Measurements from ENCODE around the gene TMEM191B. TPM values are rescaled to one million over a fixed set of nuclear protein-coding genes. Genes with fewer than 3 reads are reported as not detected.
"Not testable (repeated sequence)": the region's sequence is repeated elsewhere in the genome, so short reads cannot be mapped to it uniquely, and the experiment has no call there.

Gene TMEM191B
- total RNA-seq, 2 donors from 2014 or later = 0.67 to 1.9 TPM

- DNase-seq; ATAC-seq (replicated peaks in 1 of 2); H3K4me1 Mint-ChIP-seq (ENCODE audit: low read depth); H3K4me3 Mint-ChIP-seq; H3K27ac Mint-ChIP-seq; H3K36me3 Mint-ChIP-seq (ENCODE audit: insufficient read depth in 2 of 2); H3K27me3 Mint-ChIP-seq (ENCODE audit: low read depth); H3K9me3 Mint-ChIP-seq: not testable (repeated sequence)
Observed at GRCh38 chr22:18543400-18543799, 15.8 kb downstream of the TMEM191B start.

GRCh38 chr22:18544615-18545014 is 17.0 kb downstream of the TMEM191B start:
- ATAC-seq (replicated peaks in 1 of 2); H3K4me1 Mint-ChIP-seq (ENCODE audit: low read depth); H3K4me3 Mint-ChIP-seq; H3K9me3 Mint-ChIP-seq; H3K27me3 Mint-ChIP-seq (ENCODE audit: low read depth); H3K27ac Mint-ChIP-seq; DNase-seq; H3K36me3 Mint-ChIP-seq (ENCODE audit: insufficient read depth in 2 of 2): not testable (repeated sequence)

- H3K36me3 Mint-ChIP-seq (ENCODE audit: insufficient read depth in 2 of 2); H3K4me1 Mint-ChIP-seq (ENCODE audit: low read depth); ATAC-seq (replicated peaks in 1 of 2); H3K27me3 Mint-ChIP-seq (ENCODE audit: low read depth); DNase-seq; H3K27ac Mint-ChIP-seq; H3K9me3 Mint-ChIP-seq; H3K4me3 Mint-ChIP-seq: not testable (repeated sequence)
Observed at GRCh38 chr22:18549458-18550179, 22.0 kb downstream of the TMEM191B start.

- not testable (repeated sequence) for H3K27ac Mint-ChIP-seq; H3K4me3 Mint-ChIP-seq; H3K36me3 Mint-ChIP-seq (ENCODE audit: insufficient read depth in 2 of 2); DNase-seq; ATAC-seq (replicated peaks in 1 of 2); H3K9me3 Mint-ChIP-seq; H3K27me3 Mint-ChIP-seq (ENCODE audit: low read depth); H3K4me1 Mint-ChIP-seq (ENCODE audit: low read depth)
Observed at GRCh38 chr22:18551046-18551445, 23.4 kb downstream of the TMEM191B start.

- ATAC-seq (replicated peaks in 1 of 2); DNase-seq; H3K27me3 Mint-ChIP-seq (ENCODE audit: low read depth); H3K27ac Mint-ChIP-seq; H3K4me1 Mint-ChIP-seq (ENCODE audit: low read depth); H3K4me3 Mint-ChIP-seq; H3K9me3 Mint-ChIP-seq; H3K36me3 Mint-ChIP-seq (ENCODE audit: insufficient read depth in 2 of 2): not testable (repeated sequence)
Observed at GRCh38 chr22:18552839-18553597, 25.4 kb downstream of the TMEM191B start.

- not testable (repeated sequence) for H3K4me1 Mint-ChIP-seq (ENCODE audit: low read depth); H3K9me3 Mint-ChIP-seq; H3K27ac Mint-ChIP-seq; ATAC-seq (replicated peaks in 1 of 2); H3K27me3 Mint-ChIP-seq (ENCODE audit: low read depth); DNase-seq; H3K4me3 Mint-ChIP-seq; H3K36me3 Mint-ChIP-seq (ENCODE audit: insufficient read depth in 2 of 2)
Observed at GRCh38 chr22:18554280-18555256, 27.0 kb downstream of the TMEM191B start.

- not testable (repeated sequence) for H3K4me3 Mint-ChIP-seq; ATAC-seq (replicated peaks in 1 of 2); H3K27ac Mint-ChIP-seq; H3K9me3 Mint-ChIP-seq; H3K27me3 Mint-ChIP-seq (ENCODE audit: low read depth); H3K36me3 Mint-ChIP-seq (ENCODE audit: insufficient read depth in 2 of 2); H3K4me1 Mint-ChIP-seq (ENCODE audit: low read depth); DNase-seq
Observed at GRCh38 chr22:18558516-18558915, 30.9 kb downstream of the TMEM191B start.

GRCh38 chr22:18558939-18559338 is 31.3 kb downstream of the TMEM191B start:
- not testable (repeated sequence) for DNase-seq; H3K27me3 Mint-ChIP-seq (ENCODE audit: low read depth); H3K9me3 Mint-ChIP-seq; H3K4me3 Mint-ChIP-seq; H3K27ac Mint-ChIP-seq; H3K36me3 Mint-ChIP-seq (ENCODE audit: insufficient read depth in 2 of 2); ATAC-seq (replicated peaks in 1 of 2); H3K4me1 Mint-ChIP-seq (ENCODE audit: low read depth)

- H3K36me3 Mint-ChIP-seq (ENCODE audit: insufficient read depth in 2 of 2); H3K9me3 Mint-ChIP-seq; H3K4me1 Mint-ChIP-seq (ENCODE audit: low read depth); DNase-seq; H3K27ac Mint-ChIP-seq; H3K27me3 Mint-ChIP-seq (ENCODE audit: low read depth); H3K4me3 Mint-ChIP-seq: not testable (repeated sequence)
- peak; percentile 96 to 97 for ATAC-seq (replicated peaks in 1 of 2)
Observed at GRCh38 chr22:18560099-18560974, 32.7 kb downstream of the TMEM191B start.

GRCh38 chr22:18570509-18571246 is 43.1 kb downstream of the TMEM191B start:
- not testable (repeated sequence) for H3K4me1 Mint-ChIP-seq (ENCODE audit: low read depth); H3K36me3 Mint-ChIP-seq (ENCODE audit: insufficient read depth in 2 of 2); ATAC-seq (replicated peaks in 1 of 2); H3K27ac Mint-ChIP-seq; DNase-seq; H3K27me3 Mint-ChIP-seq (ENCODE audit: low read depth); H3K9me3 Mint-ChIP-seq; H3K4me3 Mint-ChIP-seq

- H3K4me1 Mint-ChIP-seq (ENCODE audit: low read depth); H3K36me3 Mint-ChIP-seq (ENCODE audit: insufficient read depth in 2 of 2); H3K27me3 Mint-ChIP-seq (ENCODE audit: low read depth): not testable (repeated sequence)
Observed at GRCh38 chr22:18573483-18574164, 46.0 kb downstream of the TMEM191B start.

More at GRCh38 chr22:18573483-18574164, 46.0 kb downstream of the TMEM191B start:
- not testable (repeated sequence) for H3K4me3 Mint-ChIP-seq; H3K27ac Mint-ChIP-seq; DNase-seq; ATAC-seq (replicated peaks in 1 of 2); H3K9me3 Mint-ChIP-seq
